ENCODE measurements around the gene MSI2.

GRCh38 chr17:57507828-57508227 lies 251.5 kb downstream of the MSI2 start:
- TF ChIP-seq EZH2phosphoT487 (IDR thresholded peaks at IDR 0.05; ENCODE audit: insufficient read depth, low read depth) (no peak), EZH2 (IDR thresholded peaks at IDR 0.05; ENCODE audit: insufficient read depth, poor library complexity, severe bottlenecking) (no peak)

Measured in GM23248 (cell line).